ENCODE data around the gene RRP8.

RRP8 gene

GRCh38 chr11:6632116-6633073, 29.0 kb upstream of the RRP8 start:
- DNase-seq, result no peak

GRCh38 chr11:6631361-6631890, 28.0 kb upstream of the RRP8 start:
- DNase-seq, result no peak

DNA sequence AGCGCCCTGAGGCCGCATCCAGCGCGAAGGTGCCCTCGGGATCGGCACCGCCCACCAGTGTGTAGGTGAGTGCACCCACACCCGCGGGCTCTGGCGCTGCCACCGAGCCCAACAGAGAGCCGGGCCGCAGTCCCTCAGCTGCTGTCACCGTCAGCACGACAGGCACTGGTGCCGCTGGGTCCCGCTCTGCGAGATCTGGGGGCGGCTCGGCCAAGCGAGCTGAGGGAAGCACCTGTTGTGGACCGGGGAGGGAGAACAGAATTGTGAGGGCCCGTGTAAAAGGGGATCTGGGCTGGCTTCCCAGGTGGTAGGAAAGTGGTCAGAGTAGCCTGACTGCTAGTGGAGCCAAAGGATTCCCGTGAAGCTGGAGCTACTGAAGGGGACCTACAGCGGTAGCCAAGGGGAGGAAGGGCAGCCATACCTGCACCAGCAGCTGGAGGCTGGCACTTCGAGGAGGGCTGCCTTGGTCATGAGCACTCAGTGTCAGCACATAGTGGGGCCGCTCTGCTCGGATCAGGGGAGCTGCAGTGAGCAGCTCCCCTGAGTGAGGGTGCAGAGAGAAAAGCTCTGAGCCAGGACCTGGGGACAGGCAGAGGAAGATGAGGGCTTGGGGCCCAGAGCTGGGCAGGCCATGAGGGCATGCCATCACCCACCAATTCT, 27.3 kb upstream of the RRP8 start:
- DNase-seq, result peak; percentile 44

DNA sequence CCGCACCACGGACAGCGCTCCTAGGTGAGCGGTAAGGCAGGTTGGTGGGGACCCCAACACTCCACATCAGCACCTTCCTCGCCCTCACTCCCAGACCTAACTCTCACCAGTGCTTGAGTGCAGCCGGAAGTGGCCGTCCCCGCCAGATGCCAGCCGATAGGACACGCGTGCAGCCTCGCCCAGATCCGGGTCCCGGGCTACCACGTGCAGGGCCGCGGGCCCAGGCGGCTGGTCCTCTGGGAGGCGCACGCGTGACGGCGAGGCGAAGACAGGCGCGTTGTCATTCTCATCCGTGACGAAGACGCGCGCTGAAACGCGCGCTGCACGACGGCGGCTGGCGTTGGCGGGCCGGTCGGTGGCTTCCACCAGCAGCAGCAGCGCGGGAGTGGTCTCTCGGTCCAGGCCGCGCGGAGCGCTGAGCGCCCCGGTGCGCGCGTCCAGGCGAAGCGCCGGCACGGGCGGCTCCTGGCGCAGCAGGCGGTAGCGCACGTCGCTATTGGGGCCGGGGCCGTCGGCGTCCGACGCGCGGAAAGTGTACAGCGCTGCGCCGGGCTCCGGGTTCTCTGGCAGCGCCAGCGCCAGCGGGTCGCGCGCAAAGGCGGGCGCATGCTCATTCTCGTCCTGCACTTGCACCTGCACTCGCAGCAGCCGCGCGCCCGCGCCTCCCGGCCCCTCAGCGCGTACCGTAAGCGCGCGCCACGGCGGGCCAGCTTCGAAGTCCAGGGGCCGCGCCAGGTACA, 26.6 kb upstream of the RRP8 start:
- peak; percentile 58 for DNase-seq

GRCh38 chr11:6629573-6629891, 26.1 kb upstream of the RRP8 start:
- no peak for DNase-seq

GRCh38 chr11:6628526-6628925, 25.1 kb upstream of the RRP8 start:
- no peak for DNase-seq

GRCh38 chr11:6627762-6628241, 24.4 kb upstream of the RRP8 start:
- DNase-seq, result no peak

- DNase-seq, result no peak
These were observed 23.8 kb upstream of the RRP8 start for GRCh38 chr11:6626971-6627761.

DNA sequence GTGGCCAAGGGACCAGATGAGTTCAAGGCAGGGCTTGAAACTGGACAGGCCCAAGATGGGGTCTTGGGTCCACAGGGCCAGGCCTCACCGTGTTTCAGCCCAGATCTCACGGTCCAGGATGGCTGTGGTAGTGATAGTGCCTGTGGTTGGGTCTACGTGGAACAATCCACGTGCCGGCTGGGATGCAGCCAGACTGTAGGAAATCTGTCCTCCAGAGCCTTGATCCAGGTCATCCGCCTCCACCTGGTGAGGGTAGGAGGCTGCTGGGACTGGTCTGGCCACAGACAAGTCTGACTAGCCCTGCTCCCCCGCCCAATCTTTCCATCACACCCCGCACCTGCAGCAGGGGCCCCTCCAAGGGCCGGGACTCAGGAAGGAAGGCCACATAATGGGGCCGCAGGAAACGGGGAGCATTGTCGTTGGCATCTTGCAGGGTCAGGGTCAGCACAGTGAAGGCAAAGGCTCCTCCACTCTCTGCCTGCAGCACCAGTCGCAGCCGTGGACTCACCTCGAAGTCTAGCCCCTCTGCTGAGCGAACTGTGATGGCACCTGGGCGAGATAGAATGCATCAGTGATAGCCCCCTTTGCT, 22.5 kb upstream of the RRP8 start:
- no peak for DNase-seq

GRCh38 chr11:6625156-6625831, 21.9 kb upstream of the RRP8 start:
- no peak for DNase-seq

GRCh38 chr11:6623391-6624363, 20.3 kb upstream of the RRP8 start:
- DNase-seq, result no peak

DNA sequence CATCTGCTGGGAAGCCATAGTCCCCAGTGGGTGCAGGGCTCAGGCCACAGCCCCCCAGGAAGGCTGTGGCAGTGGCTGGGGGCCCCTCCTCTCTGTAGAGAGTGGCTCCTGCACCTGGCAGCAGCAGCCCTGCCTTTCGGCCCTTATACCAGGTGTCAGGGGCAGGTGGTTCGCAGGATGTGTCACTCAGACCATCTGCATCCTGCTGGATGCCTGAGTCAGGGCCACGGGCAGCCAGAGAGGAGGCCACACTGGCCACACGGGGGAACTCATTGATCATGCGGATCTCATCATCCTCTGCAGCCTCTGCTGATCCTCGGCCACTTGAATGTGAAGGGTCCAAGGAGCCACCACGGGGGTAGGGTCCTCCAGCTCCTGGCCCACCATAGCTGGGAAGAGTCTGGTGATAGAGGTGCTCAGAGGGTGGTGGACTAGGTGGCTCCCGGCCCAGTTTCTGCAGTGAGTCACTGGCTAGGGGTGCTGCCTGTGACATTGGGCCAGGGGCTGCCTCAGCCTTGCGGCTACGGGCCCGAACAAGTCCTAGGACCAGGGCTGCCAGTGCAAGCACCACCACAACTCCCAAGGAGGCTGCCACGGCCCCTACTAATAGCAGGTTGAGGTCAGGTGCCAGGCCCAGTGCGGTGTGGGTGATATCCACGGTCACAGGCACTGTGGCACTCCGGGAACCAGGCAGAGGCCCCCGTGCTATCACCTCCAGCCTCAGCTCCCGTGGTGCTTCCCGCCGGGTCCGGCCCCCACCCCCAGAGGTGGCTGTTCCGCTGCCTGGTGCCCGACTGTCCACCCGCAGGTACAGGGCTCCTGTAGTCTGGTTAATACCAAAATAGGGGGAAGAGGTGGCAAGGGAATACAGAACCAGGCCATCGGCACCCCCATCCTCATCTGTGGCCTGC, 19.1 kb upstream of the RRP8 start:
- no peak for DNase-seq

- no peak for DNase-seq
These were observed 18.3 kb upstream of the RRP8 start for GRCh38 chr11:6621711-6622211.

GRCh38 chr11:6620636-6621035, 17.2 kb upstream of the RRP8 start:
- DNase-seq, result no peak

DNA sequence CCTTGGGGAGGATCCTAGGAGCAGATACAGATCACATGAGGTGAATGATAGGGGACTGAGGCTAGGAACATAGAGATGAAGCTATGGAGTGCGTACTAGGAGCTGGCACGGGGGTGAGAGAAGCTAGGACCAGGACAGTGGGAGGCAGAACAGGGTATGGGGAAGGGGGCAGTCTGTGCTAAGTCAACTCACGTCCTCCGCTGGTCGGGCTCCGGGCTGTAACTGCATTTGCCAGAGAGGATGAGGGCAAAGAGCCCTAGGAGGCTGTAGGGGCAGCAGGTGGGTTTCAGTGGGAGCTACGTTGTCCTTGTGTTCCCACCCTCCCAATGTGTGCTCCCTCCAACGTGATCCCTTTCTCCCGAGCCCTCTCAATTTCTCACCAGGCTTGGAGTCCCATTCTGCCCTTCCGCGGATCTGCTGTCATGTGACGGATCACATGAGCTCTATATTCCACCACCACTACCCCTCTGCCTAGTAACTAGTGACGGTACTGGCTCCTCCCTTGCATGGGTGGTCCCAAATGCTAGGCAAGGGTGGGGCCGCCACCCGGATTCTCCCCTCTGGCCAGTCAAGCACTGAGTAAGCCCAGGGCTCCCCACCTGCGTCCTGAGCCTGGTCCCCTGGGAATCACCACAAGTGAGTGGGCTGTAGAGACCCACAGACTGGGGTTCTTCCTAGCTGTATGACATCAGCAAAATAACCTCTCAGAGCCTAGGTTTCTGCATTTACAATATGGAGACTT, 15.8 kb upstream of the RRP8 start, which contains the start of gene TPP1:
Gene TPP1 (minus strand): TSS at position 419 of the 742 bp plus-strand sequence. CDS start 22 bp downstream, at position 397.
- peak; percentile 93 for DNase-seq

DNA sequence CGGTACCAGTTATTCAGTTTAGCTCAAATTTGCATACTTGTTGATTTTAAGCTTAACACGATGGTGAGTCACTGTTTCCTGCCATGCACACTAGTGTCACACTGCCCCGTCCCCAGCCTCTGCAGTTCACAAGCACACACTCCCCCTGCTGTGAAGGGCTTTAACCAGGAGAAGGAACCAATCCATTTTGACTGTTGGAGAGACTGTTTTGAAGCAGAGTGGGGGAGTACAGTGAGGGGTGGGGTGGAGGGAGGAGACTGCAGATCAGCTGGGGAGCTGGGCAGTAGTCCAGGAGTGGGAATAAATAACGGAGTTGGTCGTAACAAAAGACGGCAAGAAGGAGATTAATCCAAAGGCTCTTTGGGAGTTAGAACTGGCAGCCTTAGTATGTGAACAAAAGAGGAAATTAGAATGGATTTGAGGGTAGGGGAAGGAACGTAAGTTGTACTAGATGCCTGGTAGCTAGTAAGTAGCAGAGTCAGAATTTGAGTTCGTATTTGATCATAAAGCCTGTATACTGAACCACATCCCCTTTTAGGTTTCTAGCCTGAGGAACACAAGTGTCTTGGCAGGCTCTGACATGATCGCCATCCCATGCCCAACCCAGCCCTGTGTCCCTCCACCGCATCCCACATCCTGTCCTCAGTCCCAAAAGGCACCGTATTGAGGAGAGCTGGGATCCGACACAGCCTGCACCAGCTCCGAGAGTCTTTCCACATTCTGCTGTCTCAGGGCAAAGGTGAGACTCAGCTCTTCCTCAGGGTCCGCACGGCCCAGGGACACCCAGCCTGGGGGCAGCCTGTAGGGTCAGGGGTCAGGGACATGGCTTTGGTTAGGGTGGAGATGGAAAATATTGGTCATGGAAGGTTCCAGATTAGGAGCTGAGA, 14.9 kb upstream of the RRP8 start:
- DNase-seq, result no peak

DNA sequence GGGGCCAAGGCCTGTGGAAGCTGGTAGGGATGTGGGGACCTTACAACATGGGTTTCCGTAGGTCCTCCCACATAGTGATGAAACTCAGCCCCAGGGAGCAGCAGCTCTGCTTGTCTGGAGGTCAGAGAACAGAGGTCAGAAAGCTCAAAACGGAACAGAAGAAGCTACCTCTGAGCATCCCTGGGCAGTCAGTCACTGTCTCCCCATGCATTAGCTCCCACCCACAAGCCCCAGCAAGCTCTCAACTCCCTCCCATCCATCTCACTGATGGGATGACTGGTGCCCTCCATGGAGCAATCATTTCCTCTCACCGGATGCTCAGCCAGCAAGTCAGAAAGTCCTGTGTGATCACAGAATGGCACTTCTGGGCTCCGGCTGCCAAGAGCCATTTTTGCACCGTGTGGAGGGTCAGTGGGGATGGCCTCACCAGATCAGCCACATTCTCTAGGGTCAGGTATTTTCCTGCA, 13.9 kb upstream of the RRP8 start:
- DNase-seq, result no peak

All from NCI-H1092 treated with DMSO at 0.1 percent for 48 hours (cell line).